CD4-positive, alpha-beta memory T cell (primary cell): ENCODE results near the gene MYO1D. TPM values are rescaled to one million over a fixed set of nuclear protein-coding genes. Genes with fewer than 3 reads are reported as not detected.

Experiments used
- CTCF ChIA-PET: fragments of 350-600 bp; sonication (Branson Sonifier 250); formaldehyde crosslinking; loops from one replicate; lab custom pipeline; 2021; ENCODE audit warnings: inconsistent platforms; ENCODE audit not compliant: partially characterized antibody; lab: Charles Lee
- POLR2A ChIA-PET: fragments of 350-600 bp; sonication (Branson Sonifier 250); formaldehyde crosslinking; loops from one replicate; lab custom pipeline; 2021; ENCODE audit not compliant: partially characterized antibody; lab: Charles Lee
- DNase-seq, 5 donors: peaks; one replicate each; pipeline versions ENCODE4 v3.0.0 to v3.0.0-alpha.2; 2020 to 2022; ENCODE audit warnings: mixed read lengths in 1 of 5
- H3K27ac ChIP-seq: one replicate; pipeline ENCODE4 v1.7.0; 2013; ENCODE audit warnings: low read depth, low read length
- H3K27me3 ChIP-seq: 2 replicates; pipeline ENCODE4 v1.7.0; 2013; ENCODE audit warnings: mild to moderate bottlenecking, low read length, moderate library complexity; ENCODE audit not compliant: insufficient read depth
- H3K36me3 ChIP-seq: 2 replicates; pipeline ENCODE4 v1.7.0; 2013; ENCODE audit warnings: mild to moderate bottlenecking, low read length, moderate library complexity; ENCODE audit not compliant: insufficient read depth
- H3K4me1 ChIP-seq: 2 replicates; pipeline ENCODE4 v1.7.0; 2013; ENCODE audit warnings: mild to moderate bottlenecking, low read length, moderate library complexity; ENCODE audit not compliant: insufficient read depth
- H3K4me3 ChIP-seq, 2 donors: one replicate each; pipeline ENCODE4 v1.7.0; 2013; ENCODE audit warnings: low read length in 2 of 2, mild to moderate bottlenecking in 1 of 2
- H3K9me3 ChIP-seq, 2 donors: one replicate each; pipeline ENCODE4 v1.7.0; 2013; ENCODE audit warnings: low read length in 2 of 2, control low read depth in 1 of 2; ENCODE audit not compliant: control insufficient read depth in 1 of 2
- H3K27ac Mint-ChIP-seq, 7 donors: one replicate each; pipeline ENCODE4 v1.8.0; 2020 to 2021; ENCODE audit warnings: mixed read lengths in 7 of 7, mild to moderate bottlenecking in 6 of 7, inconsistent platforms in 3 of 7, moderate library complexity in 3 of 7
- H3K27me3 Mint-ChIP-seq, 2 donors: one replicate each; pipeline ENCODE4 v1.8.0; 2020 to 2021; ENCODE audit warnings: mixed read lengths in 2 of 2
- H3K36me3 Mint-ChIP-seq, 2 donors: one replicate each; pipeline ENCODE4 v1.8.0; 2020 to 2021; ENCODE audit warnings: mixed read lengths in 2 of 2, inconsistent platforms in 1 of 2, mild to moderate bottlenecking in 1 of 2
- H3K4me1 Mint-ChIP-seq, 4 donors: one replicate each; pipeline ENCODE4 v1.8.0; 2020 to 2021; ENCODE audit warnings: mixed read lengths in 4 of 4, mild to moderate bottlenecking in 1 of 4
- H3K4me3 Mint-ChIP-seq, 8 donors: one replicate each; pipeline ENCODE4 v1.8.0; 2020 to 2021; ENCODE audit warnings: mixed read lengths in 8 of 8, mild to moderate bottlenecking in 7 of 8, moderate library complexity in 6 of 8, inconsistent platforms in 3 of 8
- H3K9me3 Mint-ChIP-seq, 8 donors: one replicate each; pipeline ENCODE4 v1.8.0; 2020 to 2021; ENCODE audit warnings: mixed read lengths in 8 of 8, mild to moderate bottlenecking in 5 of 8, inconsistent platforms in 3 of 8, moderate library complexity in 1 of 8
- intact Hi-C: fragments of 100-400 bp; cut with micrococcal nuclease; formaldehyde crosslinking; loops from one replicate; pipeline ENCODE4 v1.15.1; 2023
- polyA plus RNA-seq, 2 donors: library from polyadenylated mRNA; unstranded; fragments of 300-500 nt; fragmentation: Illumina TruSeq; gene quantifications; one replicate each; pipeline ENCODE4 v1.2.3, GENCODE V29; 2021
- total RNA-seq, 2 experiments: library from RNA; stranded (reverse); gene quantifications; one replicate each; pipeline ENCODE4 v1.2.3, GENCODE V29; 2021

Gene MYO1D
- total and polyA plus RNA-seq, 4 experiments from 2014 or later, result 2.0 to 12.7 (median 10.5) TPM

DNA sequence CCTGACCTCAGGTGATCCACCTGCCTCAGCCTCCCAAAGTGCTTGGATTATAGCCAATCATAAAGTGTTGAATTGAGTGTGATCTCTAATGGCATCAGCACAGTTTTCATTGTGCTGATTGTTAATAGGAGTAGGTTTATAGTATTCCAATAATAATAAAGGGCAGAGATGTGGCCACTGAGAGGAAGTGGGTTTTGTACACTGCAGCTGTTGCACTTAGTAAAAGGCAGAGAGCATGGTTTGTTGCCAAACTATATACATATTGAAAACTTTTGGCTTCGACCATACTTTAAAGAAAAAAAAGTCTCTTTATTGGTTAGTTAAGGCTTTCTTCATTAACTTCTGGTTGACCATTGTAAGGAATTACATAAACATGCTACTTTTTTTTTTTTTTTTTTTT is 204.2 kb downstream of the MYO1D start:
- Mint-ChIP-seq H3K9me3 (peaks cover 0 to 8% (median 2%) of the 10 kb centered on the region in 8 donors), H3K36me3 (peaks cover 0 to 11% of the 10 kb centered on the region in 2 donors), H3K27ac (no peak overlapping the region), H3K4me3 (no peak overlapping the region), H3K27me3 (no peaks in the 10 kb centered on the region), H3K4me1 (no peaks in the 10 kb centered on the region)
- H3K4me3 ChIP-seq, result no peak overlapping the region
- H3K4me1 ChIP-seq, result no peaks in the 10 kb centered on the region
- H3K9me3 ChIP-seq, result no peaks in the 10 kb centered on the region
- ChIA-PET POLR2A (no interaction called here), CTCF (interaction anchor here (1.0 kb wide), 1 partner anchor 14 kb away, joined by 7 read pairs; no protein-coding TSS in a partner anchor)
- intact Hi-C loops, result no loop called here
- no peaks in the 10 kb centered on the region for H3K27me3 ChIP-seq
- H3K27ac ChIP-seq, result no peak overlapping the region
- H3K36me3 ChIP-seq, result no peaks in the 10 kb centered on the region
- no peak for DNase-seq

DNA sequence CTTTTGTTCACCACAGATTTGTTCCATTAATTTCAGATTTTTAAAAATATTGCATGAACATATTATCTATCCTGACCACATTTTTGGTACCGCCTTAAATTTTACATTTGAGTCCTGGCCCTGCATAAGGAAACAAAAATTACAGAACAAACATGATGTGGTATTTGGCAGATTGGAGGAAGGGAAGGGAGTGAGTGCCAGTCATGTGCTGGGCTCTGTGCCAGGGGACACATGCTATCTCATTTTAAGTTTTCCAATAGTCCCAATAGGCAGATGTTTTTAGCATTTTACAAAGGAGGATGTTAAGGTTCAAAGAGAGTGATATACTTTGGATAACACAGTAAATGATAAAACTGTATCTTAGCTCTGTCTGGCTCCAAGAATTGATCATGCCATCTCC is 205.0 kb downstream of the MYO1D start:
- H3K9me3 ChIP-seq, result no peaks in the 10 kb centered on the region
- DNase-seq, result no peak
- no peaks in the 10 kb centered on the region for H3K4me1 ChIP-seq
- Mint-ChIP-seq H3K4me3 (no peak overlapping the region), H3K27me3 (no peaks in the 10 kb centered on the region), H3K36me3 (peaks cover 0 to 11% of the 10 kb centered on the region in 2 donors), H3K4me1 (no peaks in the 10 kb centered on the region), H3K9me3 (peaks cover 0 to 8% (median 2%) of the 10 kb centered on the region in 8 donors), H3K27ac (no peak overlapping the region)
- H3K27me3 ChIP-seq, result no peaks in the 10 kb centered on the region
- POLR2A ChIA-PET, result no interaction called here
- no peaks in the 10 kb centered on the region for H3K36me3 ChIP-seq
- H3K4me3 ChIP-seq, result no peak overlapping the region
- no peak overlapping the region for H3K27ac ChIP-seq
- CTCF ChIA-PET, result interaction anchor here (1.0 kb wide), 1 partner anchor 13 kb away, joined by 7 read pairs; no protein-coding TSS in a partner anchor
- intact Hi-C loops, result no loop called here

DNA sequence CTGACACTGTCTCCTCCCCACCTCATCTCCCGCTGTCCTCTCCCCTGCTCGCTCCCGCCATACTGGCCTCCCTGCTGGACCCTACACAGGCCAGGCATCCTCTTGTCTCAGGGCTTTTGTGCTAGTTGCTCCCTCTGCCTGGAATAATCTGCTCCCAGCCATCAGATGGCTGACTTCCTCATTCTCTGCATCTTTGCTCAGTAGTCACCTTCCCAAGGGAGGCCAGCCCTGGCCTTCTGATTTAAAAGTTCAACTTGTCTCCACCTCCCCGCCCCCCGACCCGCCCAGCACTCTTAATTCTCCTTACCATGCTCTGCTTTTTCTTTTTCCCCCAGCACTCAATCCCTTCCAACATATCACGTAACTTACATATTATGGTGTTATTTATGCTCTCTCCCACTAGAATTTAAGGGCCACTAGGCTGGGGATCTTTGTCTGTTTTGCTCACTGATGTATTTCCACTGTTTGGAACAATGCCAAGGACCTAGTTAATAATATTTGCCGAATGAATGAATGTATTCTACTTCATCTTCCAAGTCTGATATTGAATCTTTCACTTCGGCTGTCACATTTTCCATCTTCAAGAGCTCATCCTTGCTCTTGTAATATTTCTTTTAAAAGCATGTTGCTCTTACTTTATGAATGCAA is 211.9 kb downstream of the MYO1D start:
- no peaks in the 10 kb centered on the region for H3K27me3 ChIP-seq
- no peaks in the 10 kb centered on the region for H3K9me3 ChIP-seq
- no peak overlapping the region for H3K27ac Mint-ChIP-seq
- no peaks in the 10 kb centered on the region for H3K36me3 ChIP-seq
- POLR2A ChIA-PET, result no interaction called here
- H3K4me3 ChIP-seq, result no peak overlapping the region
- no peaks in the 10 kb centered on the region for H3K4me1 ChIP-seq
- intact Hi-C loops, result no loop called here
- H3K27ac ChIP-seq, result no peak overlapping the region
- H3K27me3 Mint-ChIP-seq, result no peaks in the 10 kb centered on the region
- peaks cover 0 to 5% of the 10 kb centered on the region in 2 donors for H3K36me3 Mint-ChIP-seq
- no peak for DNase-seq
- H3K4me1 Mint-ChIP-seq, result no peaks in the 10 kb centered on the region
- H3K4me3 Mint-ChIP-seq, result no peak overlapping the region
- CTCF ChIA-PET, result no interaction called here
- peaks cover 0 to under 1% (median 0%) of the 10 kb centered on the region in 8 donors for H3K9me3 Mint-ChIP-seq

DNA sequence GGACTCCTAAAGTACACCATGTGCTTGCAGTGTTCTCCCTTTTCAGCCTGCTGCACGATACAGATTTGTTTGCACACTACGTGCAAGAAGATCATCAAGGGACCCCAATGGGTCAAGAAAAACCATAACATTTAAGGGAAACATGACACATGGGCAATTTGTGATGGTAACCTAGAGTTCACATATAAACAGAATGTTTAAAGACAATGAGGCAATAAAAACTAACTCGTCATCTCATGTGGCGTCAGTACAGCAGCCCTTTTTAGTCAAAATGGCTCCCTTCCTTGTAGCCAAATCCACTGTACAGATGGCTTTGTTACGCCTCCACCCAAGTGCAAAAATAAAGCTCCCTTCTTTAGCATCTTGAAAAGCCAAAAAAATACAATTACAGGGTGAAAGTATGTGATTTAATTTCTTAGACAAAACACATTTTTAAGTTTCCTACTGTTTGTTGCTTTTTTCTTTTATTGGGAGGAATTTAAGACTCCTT is 216.4 kb downstream of the MYO1D start:
- Mint-ChIP-seq H3K4me1 (no peaks in the 10 kb centered on the region), H3K36me3 (peaks cover 9 to 25% of the 10 kb centered on the region in 2 donors), H3K9me3 (no peaks in the 10 kb centered on the region), H3K27me3 (no peaks in the 10 kb centered on the region), H3K27ac (no peak overlapping the region), H3K4me3 (no peak overlapping the region)
- Histone ChIP-seq H3K9me3 (no peaks in the 10 kb centered on the region), H3K4me1 (no peaks in the 10 kb centered on the region), H3K36me3 (no peaks in the 10 kb centered on the region), H3K27me3 (no peaks in the 10 kb centered on the region), H3K4me3 (no peak overlapping the region), H3K27ac (no peak overlapping the region)
- POLR2A ChIA-PET, result no interaction called here
- peak in 1 of 5 donors; percentile 22 for DNase-seq
- CTCF ChIA-PET, result interaction anchor here (1.1 kb wide), 1 partner anchor 13 kb away, joined by 3 read pairs; no protein-coding TSS in a partner anchor
- intact Hi-C loops, result no loop called here

DNA sequence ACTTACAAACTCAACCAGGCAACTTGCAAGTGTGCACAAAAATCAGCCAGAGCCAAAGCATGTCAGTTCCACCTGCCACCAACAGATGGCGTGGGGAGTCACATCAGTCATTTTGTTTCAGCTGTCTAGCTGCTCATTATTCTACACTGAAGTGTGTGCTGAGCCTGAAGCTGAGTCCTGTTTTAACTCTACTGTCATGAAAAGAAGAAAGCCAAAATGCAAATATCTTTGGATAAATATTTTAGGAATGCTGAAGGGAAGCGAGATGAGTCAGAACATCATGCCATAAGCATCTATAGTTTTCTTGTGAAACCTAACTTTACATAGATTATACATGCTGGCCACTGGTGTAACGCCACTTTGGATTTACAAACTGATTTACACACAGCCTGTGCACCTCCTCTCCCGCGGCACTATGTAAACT is 217.5 kb downstream of the MYO1D start:
- Mint-ChIP-seq H3K36me3 (peaks cover 9 to 35% of the 10 kb centered on the region in 2 donors), H3K27me3 (no peaks in the 10 kb centered on the region), H3K4me1 (no peaks in the 10 kb centered on the region), H3K27ac (no peak overlapping the region), H3K4me3 (no peak overlapping the region), H3K9me3 (no peaks in the 10 kb centered on the region)
- H3K27me3 ChIP-seq, result no peaks in the 10 kb centered on the region
- CTCF ChIA-PET, result interaction anchor here (0.6 to 2.1 kb wide), 26 partner anchors 9 to 196 kb away, joined by 3 to 20 read pairs (median 5); no protein-coding TSS in a partner anchor
- H3K4me3 ChIP-seq, result no peak overlapping the region
- H3K4me1 ChIP-seq, result no peaks in the 10 kb centered on the region
- POLR2A ChIA-PET, result no interaction called here
- intact Hi-C loops, result loop anchor here (2.0 kb wide), 1 partner anchor 95 kb away; no protein-coding TSS in a partner anchor
- peak; percentile 38 to 49 (median 46) for DNase-seq
- H3K36me3 ChIP-seq, result no peaks in the 10 kb centered on the region
- H3K27ac ChIP-seq, result no peak overlapping the region
- H3K9me3 ChIP-seq, result no peaks in the 10 kb centered on the region

DNA sequence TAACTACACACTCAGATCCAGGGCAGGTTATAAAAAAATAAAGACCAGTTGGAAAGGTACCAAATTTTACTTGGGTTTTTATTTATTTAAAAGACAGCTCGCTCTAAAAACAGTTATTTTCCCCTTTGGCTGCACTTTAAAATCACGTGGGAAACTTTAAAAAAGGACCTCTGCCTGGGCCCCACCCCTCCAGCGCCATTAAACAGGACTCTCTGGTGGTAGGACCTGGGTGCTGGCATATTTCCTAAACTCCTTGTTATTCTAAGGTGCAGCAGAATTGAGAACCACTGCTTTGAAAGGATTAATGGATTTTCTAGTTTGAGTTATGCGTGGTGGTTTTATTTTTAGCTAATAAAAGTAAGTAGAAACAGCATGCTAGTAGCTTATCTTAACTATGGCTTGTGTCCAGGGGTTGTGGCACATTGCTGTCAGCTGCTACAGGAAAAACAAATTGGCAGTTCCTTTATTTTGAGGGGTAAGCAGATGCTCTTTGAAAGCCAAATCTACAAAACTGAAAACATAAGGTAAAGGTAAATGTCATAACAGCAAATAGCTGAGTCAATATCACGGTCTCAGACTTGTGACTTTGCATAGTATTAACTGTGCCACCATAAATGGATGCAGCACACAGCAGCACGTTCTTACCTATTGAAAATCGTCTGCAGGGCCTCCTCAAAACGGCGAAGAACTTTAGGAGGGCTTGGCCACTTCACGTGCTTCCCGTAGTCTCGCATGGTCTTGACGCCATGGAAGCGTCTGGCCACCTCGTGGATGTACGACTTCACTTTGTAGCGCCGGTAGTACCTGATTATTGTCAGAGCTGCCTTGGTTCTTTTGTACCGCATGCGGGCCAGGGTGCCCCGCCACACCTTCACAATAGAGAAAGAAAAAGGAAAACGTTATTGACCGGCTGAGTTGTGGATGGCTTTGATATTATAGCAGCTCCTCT is 218.2 kb downstream of the MYO1D start:
- H3K4me1 ChIP-seq, result no peaks in the 10 kb centered on the region
- Mint-ChIP-seq H3K27ac (no peak overlapping the region), H3K36me3 (peaks cover 12 to 39% of the 10 kb centered on the region in 2 donors), H3K9me3 (no peaks in the 10 kb centered on the region), H3K4me3 (no peak overlapping the region), H3K4me1 (no peaks in the 10 kb centered on the region), H3K27me3 (no peaks in the 10 kb centered on the region)
- DNase-seq, result no peak
- CTCF ChIA-PET, result interaction anchor here (0.7 to 2.1 kb wide), 30 partner anchors 8 to 278 kb away, joined by 3 to 20 read pairs (median 5); partner anchors contain the start of gene MYO1D
- intact Hi-C loops, result loop anchor here (2.0 kb wide), 1 partner anchor 96 kb away; no protein-coding TSS in a partner anchor
- H3K27ac ChIP-seq, result no peak overlapping the region
- H3K4me3 ChIP-seq, result no peak overlapping the region
- H3K36me3 ChIP-seq, result no peaks in the 10 kb centered on the region
- POLR2A ChIA-PET, result no interaction called here
- H3K27me3 ChIP-seq, result no peaks in the 10 kb centered on the region
- no peaks in the 10 kb centered on the region for H3K9me3 ChIP-seq

DNA sequence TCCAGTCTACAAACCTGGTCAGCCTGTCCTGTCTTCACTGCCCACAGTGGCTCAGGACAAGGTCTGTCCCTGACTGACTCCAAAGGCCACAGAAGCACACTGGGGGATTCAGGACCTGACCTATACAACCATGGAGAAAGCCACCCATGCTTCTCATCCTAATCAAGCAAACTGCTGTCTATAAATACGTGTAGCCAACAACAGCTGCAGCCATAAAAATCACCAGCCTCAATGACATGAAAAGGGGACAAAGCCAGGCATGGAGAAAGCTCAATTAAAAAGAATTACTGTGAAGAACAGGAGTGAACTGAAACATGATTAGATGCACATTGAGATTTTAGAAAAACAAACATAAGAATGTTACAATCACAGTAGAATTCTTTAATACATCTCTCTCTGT is 220.0 kb downstream of the MYO1D start:
- Histone ChIP-seq H3K4me3 (no peak overlapping the region), H3K4me1 (no peaks in the 10 kb centered on the region), H3K36me3 (no peaks in the 10 kb centered on the region), H3K9me3 (no peaks in the 10 kb centered on the region), H3K27me3 (no peaks in the 10 kb centered on the region), H3K27ac (no peak overlapping the region)
- Mint-ChIP-seq H3K9me3 (peaks cover 0 to 2% (median under 1%) of the 10 kb centered on the region in 8 donors), H3K27me3 (no peaks in the 10 kb centered on the region), H3K27ac (no peak overlapping the region), H3K4me3 (no peak overlapping the region), H3K36me3 (peaks cover 19 to 46% of the 10 kb centered on the region in 2 donors), H3K4me1 (no peaks in the 10 kb centered on the region)
- DNase-seq, result no peak
- intact Hi-C loops, result no loop called here
- ChIA-PET POLR2A (no interaction called here), CTCF (no interaction called here)
